ENCODE data around the gene TAAR6.
"Not testable (repeated sequence)": the region's sequence is repeated elsewhere in the genome, so short reads cannot be mapped to it uniquely, and the experiment has no call there.

Gene TAAR6

GRCh38 chr6:132570221-132570777 is at the start of gene TAAR6:
TAAR6 (plus strand) TSS chr6:132570322; CDS start chr6:132570322, 0 bp downstream.
- no peak for DNase-seq (ENCODE audit: low spot score)

GRCh38 chr6:132520953-132521352 is 49.2 kb upstream of the TAAR6 start:
- no peak for DNase-seq (ENCODE audit: low spot score)

GRCh38 chr6:132524646-132525045 is 45.5 kb upstream of the TAAR6 start:
- no peak for DNase-seq (ENCODE audit: low spot score)

GRCh38 chr6:132525866-132526265 is 44.3 kb upstream of the TAAR6 start:
- DNase-seq (ENCODE audit: low spot score): no peak

- DNase-seq (ENCODE audit: low spot score): no peak
Observed at GRCh38 chr6:132526461-132526860, 43.7 kb upstream of the TAAR6 start.

- no peak for DNase-seq (ENCODE audit: low spot score)
Observed at GRCh38 chr6:132527791-132528190, 42.3 kb upstream of the TAAR6 start.

GRCh38 chr6:132530293-132530974 is 39.7 kb upstream of the TAAR6 start:
- DNase-seq (ENCODE audit: low spot score): no peak

- DNase-seq (ENCODE audit: low spot score): not testable (repeated sequence)
Observed at GRCh38 chr6:132534546-132534945, 35.6 kb upstream of the TAAR6 start.

GRCh38 chr6:132537145-132537544 is 33.0 kb upstream of the TAAR6 start:
- no peak for DNase-seq (ENCODE audit: low spot score)

- no peak for DNase-seq (ENCODE audit: low spot score)
Observed at GRCh38 chr6:132537977-132538376, 32.1 kb upstream of the TAAR6 start, which contains the start of gene TAAR9. TAAR9 (plus strand) TSS chr6:132538277; CDS start chr6:132538290, 13 bp downstream.

GRCh38 chr6:132544826-132545225 is 25.3 kb upstream of the TAAR6 start:
- DNase-seq (ENCODE audit: low spot score): no peak

GRCh38 chr6:132548746-132549463 is 21.2 kb upstream of the TAAR6 start:
- no peak for DNase-seq (ENCODE audit: low spot score)

GRCh38 chr6:132551214-132551613 is 18.9 kb upstream of the TAAR6 start:
- no peak for DNase-seq (ENCODE audit: low spot score)

GRCh38 chr6:132552372-132552771 is 17.8 kb upstream of the TAAR6 start, which contains the start of gene TAAR8:
TAAR8 (plus strand) TSS chr6:132552672; CDS start chr6:132552693, 21 bp downstream.
- no peak for DNase-seq (ENCODE audit: low spot score)

- not testable (repeated sequence) for DNase-seq (ENCODE audit: low spot score)
Observed at GRCh38 chr6:132560087-132560486, 10.0 kb upstream of the TAAR6 start.

GRCh38 chr6:132566404-132566803 is 3.7 kb upstream of the TAAR6 start:
- DNase-seq (ENCODE audit: low spot score): no peak

- DNase-seq (ENCODE audit: low spot score): no peak
Observed at GRCh38 chr6:132567566-132567965, 2.6 kb upstream of the TAAR6 start.

GRCh38 chr6:132568611-132569010 is 1.5 kb upstream of the TAAR6 start:
- DNase-seq (ENCODE audit: low spot score): no peak

- DNase-seq (ENCODE audit: low spot score): no peak
Observed at GRCh38 chr6:132569170-132569569, 952 bp upstream of the TAAR6 start.

- DNase-seq (ENCODE audit: low spot score): no peak
Observed at GRCh38 chr6:132571774-132572173, 1.7 kb downstream of the TAAR6 start.

- no peak for DNase-seq (ENCODE audit: low spot score)
Observed at GRCh38 chr6:132584698-132585097, 14.6 kb downstream of the TAAR6 start.

GRCh38 chr6:132587424-132587823 is 17.3 kb downstream of the TAAR6 start:
- no peak for DNase-seq (ENCODE audit: low spot score)

GRCh38 chr6:132589454-132589853 is 19.3 kb downstream of the TAAR6 start, which contains the start of gene TAAR5:
TAAR5 (minus strand) TSS chr6:132589741; CDS start chr6:132589686, 55 bp downstream.
- no peak for DNase-seq (ENCODE audit: low spot score)

Data from HuH-7.5 (cell line).